GM10847 (cell line): Measurements from ENCODE around the gene TBC1D2.

Source experiments
- POLR2A ChIP-seq: IDR thresholded peaks from 2 replicates; pipeline ENCODE4 v1.6.1; 2011; ENCODE audit not compliant: insufficient read length; ENCODE audit errors: extremely low read depth

The TBC1D2 gene

DNA sequence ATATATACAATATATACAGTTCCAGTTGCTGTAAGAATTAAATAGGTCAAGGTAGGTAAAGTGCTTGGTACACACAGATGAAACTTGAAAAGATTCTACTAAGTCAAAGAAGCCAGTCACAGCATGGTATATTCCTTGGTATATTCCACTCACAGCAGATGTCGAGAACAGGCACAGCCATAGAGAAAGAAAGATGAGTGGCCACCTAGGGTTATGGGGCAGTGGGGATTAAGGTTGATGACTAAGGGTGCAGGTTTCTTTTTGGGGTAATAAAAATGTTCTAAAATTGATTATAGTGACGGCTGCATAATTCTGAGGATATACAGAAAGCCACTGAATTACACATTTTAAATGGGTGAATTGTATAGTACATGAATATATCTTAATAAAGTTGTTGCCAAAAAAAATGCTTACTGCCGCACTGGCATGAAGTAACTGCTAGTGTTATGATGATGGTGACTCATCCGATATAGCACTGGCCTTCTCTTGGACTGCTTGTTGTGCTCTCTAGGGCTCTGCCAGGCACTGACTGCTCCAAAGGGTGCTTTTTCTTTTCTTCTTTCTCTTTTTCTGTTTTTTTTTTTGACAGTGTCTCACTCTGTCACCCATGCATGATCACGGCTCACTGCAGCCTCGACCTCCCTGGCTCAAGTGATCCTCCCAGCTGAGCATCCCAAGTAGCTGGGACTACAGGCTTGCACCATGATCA, 23.5 kb downstream of the TBC1D2 start:
- TF ChIP-seq POLR2A: no peak

DNA sequence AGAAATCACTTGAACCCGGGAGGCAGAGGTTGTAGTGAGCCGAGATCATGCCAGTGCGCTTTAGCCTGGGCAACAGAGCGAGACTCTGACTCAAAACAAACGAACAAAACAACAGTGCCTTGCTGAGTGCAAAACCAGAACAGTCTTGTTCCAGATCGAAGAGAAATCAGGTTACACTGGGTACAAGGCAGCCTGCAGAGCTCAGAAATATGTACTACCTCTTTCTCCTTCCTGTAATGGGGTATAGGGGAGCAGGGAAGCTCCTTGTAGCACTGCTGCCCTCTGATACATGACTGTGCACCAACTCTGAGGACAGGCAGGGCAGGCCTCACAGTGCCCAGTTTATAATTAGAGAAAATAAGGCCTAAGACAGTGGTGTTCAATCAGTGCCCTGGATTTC, 24.7 kb downstream of the TBC1D2 start:
- TF ChIP-seq POLR2A: no peak

DNA sequence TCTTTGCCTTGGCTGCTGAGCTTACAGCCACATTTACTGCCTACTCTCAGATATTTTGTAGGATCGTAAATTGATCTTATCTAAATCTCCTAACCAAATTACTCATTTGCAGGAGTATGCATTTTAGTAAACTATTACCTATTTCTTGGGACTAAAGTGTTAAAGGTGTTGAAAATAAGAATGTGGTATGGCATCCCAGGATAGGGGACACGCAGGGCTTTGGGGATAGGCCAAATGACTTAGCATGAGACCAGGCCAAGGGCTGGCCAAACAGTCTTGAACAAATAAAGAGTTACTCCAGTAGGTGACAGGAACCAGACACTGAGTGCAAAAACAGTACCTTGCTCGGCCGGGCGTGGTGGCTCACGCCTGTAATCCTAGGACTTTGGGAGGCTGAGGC, 25.1 kb downstream of the TBC1D2 start:
- TF ChIP-seq POLR2A: no peak

DNA sequence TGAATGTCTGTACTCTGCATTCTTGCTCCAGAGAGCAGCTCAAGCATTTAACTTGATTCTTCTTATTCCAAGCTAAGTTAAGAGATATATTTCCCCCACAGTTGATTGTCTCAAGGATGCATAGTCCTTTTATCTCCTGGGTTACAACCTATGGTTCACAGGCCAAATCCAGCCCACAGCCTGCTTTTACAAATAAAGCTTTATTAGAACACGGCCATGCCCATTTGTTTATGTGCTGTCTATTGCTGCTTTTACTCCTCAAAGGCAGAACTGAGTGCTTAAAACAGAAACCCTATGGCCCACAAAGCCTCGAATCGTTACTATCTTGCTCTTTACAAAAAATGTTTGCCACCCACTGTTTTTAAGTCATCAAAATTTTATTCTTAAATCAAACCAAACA, 25.8 kb downstream of the TBC1D2 start:
- TF ChIP-seq POLR2A: no peak

DNA sequence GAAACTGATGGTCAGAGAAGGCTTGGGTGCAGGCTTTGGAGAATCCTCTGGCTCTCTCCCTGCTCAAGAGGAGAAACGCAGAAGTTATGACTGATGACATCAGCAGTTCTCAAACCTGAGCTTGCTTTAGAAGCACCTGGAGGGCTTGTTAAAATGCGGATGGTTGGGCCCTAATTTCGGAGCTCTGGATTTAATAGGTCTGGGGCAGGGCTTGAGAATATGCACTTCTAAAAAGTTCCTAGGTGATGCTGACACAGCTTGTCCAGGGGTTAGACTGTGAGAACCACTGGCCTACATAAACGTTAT, 26.4 kb downstream of the TBC1D2 start:
- no peak for TF ChIP-seq POLR2A

DNA sequence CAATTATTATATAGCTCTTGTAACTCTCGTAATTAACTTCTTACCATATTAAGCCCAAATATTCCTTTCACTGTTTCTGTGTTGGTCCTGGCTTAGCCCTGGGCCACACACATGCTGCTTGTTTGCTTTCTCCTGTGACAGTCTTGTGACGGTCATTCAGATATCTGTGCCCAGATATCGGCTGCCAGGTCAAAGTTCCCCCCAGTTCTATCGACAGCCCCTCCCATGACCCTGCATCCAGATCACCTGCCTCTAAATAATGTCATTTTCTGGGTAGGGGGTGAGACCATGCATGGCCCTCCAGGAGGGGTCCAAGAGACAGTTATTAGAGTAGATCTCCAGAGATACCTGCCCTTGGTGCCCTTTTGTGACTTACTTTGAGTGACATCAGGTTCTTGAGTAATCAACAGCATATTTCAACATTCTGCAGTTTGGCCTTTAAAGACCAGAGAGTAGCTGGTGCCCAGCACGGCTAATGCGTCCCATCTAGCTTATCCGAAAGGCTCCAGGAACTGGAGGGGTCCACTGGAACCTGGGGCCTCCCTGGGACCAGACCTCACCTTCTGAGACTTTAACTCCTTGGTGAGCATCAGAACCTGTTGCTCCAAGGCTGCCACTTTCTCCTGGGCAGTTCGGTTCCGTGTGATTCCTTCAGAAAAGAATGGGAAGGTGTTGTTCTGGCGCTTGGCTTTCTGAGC, 26.9 kb downstream of the TBC1D2 start:
- no peak for TF ChIP-seq POLR2A

DNA sequence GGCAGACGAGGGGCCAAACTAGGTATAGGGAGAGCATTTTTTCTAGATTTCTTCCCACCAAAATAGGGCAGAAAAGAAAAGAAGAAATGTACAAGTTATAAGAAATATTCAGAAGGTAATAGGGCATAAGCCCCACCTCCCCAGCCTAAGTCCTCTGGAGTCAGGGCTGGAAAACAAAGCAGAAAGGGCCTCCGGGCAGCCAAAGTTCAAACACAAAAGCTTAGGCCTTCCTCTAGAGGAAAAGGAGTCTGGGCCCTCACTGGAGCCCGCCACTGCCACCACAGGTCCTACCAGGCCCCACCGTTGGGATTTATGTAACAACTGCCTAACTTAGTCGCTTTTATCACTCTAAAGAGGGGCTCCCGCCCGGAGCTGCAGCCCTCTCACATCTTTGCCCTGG, 27.6 kb downstream of the TBC1D2 start:
- TF ChIP-seq POLR2A: no peak

DNA sequence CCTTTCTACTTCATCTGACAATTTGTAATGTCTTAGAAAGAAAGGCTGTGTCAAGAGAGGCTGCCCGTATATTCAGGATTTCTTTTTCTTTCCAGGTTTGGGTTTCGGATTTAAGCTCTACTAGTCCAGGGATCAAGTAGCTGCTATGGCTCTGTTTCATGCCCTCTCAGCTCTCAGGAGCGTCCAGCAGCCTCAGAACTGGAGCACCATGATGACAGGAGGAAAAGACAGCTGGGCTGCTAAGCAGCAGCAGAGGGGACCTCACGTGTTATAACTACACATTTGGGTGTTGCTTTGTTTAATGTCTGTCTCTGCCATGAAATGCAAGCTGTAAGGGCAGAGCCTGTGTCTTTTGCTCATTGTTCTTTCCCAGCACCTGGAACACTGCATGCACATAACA, 28.5 kb downstream of the TBC1D2 start:
- TF ChIP-seq POLR2A: no peak

DNA sequence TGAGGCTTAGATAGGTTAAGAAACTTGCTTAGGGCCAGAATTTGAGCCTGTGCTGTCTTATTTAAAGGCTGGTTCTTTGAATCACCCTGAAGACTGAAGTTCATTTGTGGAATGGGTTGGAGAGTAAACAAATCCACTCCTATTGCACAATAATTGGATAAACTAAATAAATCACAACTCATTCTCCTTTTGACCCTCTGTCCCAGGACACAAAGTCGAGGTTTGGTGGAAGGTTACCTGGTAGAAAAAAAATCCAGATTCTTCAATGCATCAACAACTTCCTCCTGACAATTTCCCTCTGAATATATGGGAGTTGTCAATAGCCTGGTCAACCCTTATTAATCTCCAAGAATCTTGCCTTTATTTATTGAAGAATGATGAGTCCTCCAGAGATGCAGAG, 28.9 kb downstream of the TBC1D2 start:
- TF ChIP-seq POLR2A: no peak

DNA sequence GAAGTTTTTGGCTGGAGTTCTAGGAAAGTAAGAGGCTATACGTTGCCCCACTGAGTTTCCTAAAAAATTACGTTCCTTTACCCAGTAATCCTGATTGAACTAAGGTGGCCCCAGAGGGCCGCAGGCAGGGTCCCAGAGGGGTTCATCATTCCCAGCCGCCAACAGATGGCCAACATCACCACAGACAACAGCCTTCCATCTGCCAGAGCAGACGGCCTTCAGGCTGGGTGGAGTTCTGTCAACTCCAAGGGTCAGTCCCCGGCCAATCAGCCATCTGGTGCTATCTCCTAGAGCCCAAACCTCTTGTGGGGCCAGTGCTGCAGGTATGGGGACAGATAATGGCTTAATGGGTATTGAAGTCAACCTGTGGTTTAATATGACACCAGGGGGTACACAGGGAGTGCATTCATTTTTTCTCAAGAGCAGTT, 30.4 kb downstream of the TBC1D2 start:
- TF ChIP-seq POLR2A: no peak

DNA sequence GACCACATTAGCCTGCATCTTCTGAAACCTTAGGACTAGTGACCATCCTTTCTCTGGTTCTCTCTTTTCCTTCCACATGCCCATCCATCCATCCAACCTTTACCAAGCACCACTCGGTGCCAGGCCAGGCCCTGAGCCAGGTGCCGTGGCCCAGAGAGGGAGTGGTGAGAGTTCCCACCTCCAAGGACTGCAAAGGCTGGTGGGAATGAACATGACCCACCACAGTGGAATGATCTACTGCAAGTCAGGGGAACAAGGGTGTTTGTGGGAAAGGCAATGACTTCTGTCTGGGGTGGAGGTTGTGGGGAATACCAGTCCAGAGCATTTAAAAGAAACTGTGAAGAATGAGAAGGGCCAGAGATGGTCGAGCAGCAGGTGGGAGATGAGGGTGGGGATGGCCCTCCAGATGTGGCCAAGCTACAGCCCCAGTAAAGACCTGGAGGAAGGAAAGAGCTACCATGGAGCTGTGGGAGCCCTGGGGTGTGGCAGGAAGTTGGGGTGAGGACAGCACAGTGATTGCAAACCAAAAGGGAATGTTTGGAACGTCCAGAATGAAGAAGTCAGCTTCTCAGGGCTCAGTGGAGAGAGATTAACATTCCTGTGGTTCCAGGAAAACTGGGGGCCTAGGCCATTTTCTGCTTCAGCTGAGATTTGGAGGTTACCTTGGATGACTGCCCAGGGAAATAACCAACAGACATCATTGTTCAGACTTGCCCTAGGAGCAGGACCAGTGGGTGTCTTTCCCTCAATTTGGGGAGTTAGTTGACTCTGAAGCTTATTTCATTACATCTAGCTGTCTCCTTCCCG, 32.4 kb downstream of the TBC1D2 start:
- no peak for TF ChIP-seq POLR2A

DNA sequence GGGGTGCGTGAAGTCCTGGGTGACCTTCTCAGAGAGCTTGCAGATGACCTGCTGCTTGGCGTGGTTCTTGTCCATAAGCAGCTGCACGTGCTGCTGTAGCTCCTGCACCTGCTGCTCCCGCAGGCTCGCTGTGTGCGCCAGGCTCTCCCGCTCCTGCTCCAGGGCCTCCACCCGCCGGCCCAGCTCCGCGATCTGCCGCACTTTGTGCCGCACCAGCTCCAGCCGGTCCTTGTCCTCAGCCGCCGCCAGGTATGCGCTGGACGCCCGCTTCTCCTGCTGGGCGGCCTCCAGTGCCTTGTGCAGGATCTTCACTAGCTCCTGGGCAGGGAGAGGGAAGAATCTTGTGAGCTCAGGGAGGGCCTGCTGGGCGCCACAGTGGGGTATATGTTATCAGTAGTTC, 34.5 kb downstream of the TBC1D2 start:
- TF ChIP-seq POLR2A: no peak

DNA sequence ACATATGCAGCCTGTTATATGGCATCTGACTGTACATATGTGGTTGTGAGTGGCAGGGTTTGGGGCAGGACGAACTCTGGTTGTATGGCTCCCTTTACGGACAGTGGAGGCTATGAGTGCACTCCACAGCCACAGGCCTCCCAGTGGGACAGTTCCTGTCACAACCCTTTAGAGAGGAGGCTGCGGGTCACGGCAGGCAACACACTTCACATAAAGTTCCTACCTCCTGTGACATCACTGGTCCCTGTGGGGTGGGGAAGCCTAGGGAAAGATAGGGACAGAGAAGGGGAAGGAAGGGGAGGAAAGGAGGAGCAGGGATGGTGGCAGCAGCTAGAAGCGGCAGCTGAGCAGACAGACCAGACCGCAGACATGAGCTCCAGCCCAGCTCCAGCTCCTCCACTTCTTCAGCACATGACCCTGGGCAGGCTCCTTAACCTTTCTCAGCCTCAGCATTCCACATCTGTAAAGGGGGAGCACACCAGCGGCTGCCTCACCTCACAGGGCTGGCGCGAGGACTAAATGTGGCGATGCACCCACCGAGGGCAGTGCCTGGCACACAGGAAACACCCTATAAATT, 35.6 kb downstream of the TBC1D2 start:
- no peak for TF ChIP-seq POLR2A

DNA sequence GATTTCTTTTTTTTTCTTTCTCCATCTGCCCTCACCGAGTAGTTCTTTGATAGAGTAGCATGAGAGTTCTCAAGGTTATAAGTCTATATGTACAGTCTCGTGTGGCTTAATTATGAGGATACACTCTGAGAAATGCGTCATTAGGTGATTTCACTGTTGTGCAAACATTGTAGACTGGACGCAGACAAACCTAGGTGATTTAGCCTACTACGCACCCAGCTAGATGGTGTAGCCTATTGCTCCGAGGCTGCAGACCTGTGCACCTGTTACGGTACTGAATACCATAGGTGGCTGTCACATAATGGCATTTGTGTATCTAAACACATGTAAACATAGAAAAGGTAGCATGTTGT, 36.1 kb downstream of the TBC1D2 start:
- no peak for TF ChIP-seq POLR2A

DNA sequence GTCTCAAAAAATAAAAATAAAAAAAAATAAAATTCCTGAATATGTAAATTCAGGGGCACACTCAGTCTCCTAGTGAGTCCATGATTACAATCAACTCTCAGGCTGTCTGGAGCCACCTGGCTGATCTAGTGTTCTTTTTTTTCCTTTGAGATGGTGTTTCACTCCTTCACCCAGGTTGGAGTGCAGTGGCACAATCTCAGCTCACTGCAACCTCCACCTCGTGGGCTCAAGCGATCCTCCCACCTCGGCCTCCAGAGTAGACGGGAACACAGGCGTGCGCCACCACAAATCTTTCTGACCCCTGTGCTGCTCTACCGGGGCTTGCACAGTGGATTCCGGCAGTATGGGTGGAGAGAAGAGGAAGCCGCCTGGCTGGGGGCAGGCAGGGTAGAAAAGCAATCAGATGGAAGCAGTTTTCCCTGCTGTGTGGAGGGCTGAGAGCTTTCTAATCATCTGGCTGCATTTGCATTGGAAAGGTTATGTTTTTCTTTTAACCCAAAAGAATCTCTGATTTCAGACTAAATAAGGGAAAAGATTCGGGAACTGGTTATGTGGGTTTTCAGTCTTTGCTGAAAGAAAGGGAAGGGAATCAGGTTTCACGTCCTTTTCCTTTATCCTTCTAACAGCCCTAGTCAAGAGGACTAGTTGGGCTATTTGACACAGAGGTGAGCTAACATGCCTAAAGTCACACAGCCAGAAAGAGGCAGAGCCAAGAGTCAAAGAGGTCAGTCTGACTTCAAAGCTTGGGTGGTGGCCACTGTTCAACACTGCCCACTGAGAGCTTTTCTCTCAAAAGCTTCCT, 36.7 kb downstream of the TBC1D2 start:
- TF ChIP-seq POLR2A: no peak
